GM12878 (cell line): ENCODE measurements around the gene RBM15B. TPM values are rescaled to one million over a fixed set of nuclear protein-coding genes. Genes with fewer than 3 reads are reported as not detected.
A peak's percentile ranks its signal among the peaks of the same experiment; 100 is the strongest.

ENCODE experiments used
- ATAC-seq: fragments of 200-7000 bp; cut with Tn5 transposase; 3 replicates; pipeline ENCODE4 v1.9.1; 2020; ENCODE audit warnings: mild to moderate bottlenecking, moderate library complexity
- Bru-seq: library from RNA; stranded (reverse); fragments of 400-500 nt; gene quantifications from one replicate; lab custom pipeline; 2021; lab: Mats Ljungman, UMichigan
- BruChase-seq, 2 experiments: library from RNA; stranded (reverse); fragments of 400-500 nt; gene quantifications; one replicate each; lab custom pipeline; 2021; lab: Mats Ljungman, UMichigan
- BruUV-seq: library from RNA; stranded (reverse); fragments of 400-500 nt; replicated peaks from 2 replicates; lab custom pipeline; 2021; lab: Mats Ljungman, UMichigan
- CTCF ChIA-PET: fragments of 300-600 bp; sonication (Branson Sonifier 250); formaldehyde crosslinking; extraction: SDS; loops from one replicate; lab custom pipeline; 2021; ENCODE audit warnings: inconsistent platforms; lab: Yijun Ruan, JAX
- POLR2A ChIA-PET: fragments of 350-600 bp; formaldehyde crosslinking; extraction: SDS; loops from one replicate; lab custom pipeline; 2021; ENCODE audit warnings: inconsistent platforms; lab: Charles Lee
- RAD21 ChIA-PET: fragments of 300-600 bp; sonication (Branson Sonifier 250); formaldehyde crosslinking; loops from one replicate; lab custom pipeline; 2023; ENCODE audit warnings: antibody characterized with exemption; ENCODE audit not compliant: unreplicated experiment; lab: Charles Lee
- SMC1A ChIA-PET: fragments of 300-600 bp; sonication (Branson Sonifier 250); formaldehyde crosslinking; loops from one replicate; lab custom pipeline; 2023; ENCODE audit not compliant: unreplicated experiment, uncharacterized antibody; lab: Charles Lee
- DNase-seq: peaks from one replicate; pipeline ENCODE4 v3.0.0-alpha.2; 2011; ENCODE audit warnings: low read depth, low spot score
- FAIRE-seq: peaks from 3 replicates; lab custom pipeline; 2011; peaks lifted over from hg19 to GRCh38; lab: Jason Lieb, UNC
- H2AFZ ChIP-seq: 2 replicates; pipeline ENCODE4 v1.6.0; 2011; ENCODE audit warnings: low read depth, low read length, control low read depth; ENCODE audit not compliant: control insufficient read depth
- H3K27ac ChIP-seq: 2 replicates; pipeline ENCODE4 v1.5.1; 2011; ENCODE audit warnings: control low read depth; ENCODE audit not compliant: control insufficient read depth, insufficient read depth
- H3K27me3 ChIP-seq, 2 experiments: replicated peaks in 1 of 2; 2 replicates each; pipeline versions ENCODE4 v1.6.0 to v1.6.1; 2011; ENCODE audit warnings: low read length in 1 of 2; ENCODE audit not compliant: control insufficient read depth in 2 of 2, insufficient read depth in 2 of 2
- H3K36me3 ChIP-seq, 2 experiments: 2 replicates each; pipeline ENCODE4 v1.5.1; 2011; ENCODE audit warnings: low read length in 1 of 2; ENCODE audit not compliant: control insufficient read depth in 2 of 2, insufficient read depth in 2 of 2
- H3K4me1 ChIP-seq: 2 replicates; pipeline ENCODE4 v1.6.1; 2011; ENCODE audit warnings: mild to moderate bottlenecking, low read length, moderate library complexity, mixed read lengths; ENCODE audit not compliant: control insufficient read depth, insufficient read depth
- H3K4me2 ChIP-seq: 2 replicates; pipeline ENCODE4 v1.6.0; 2011; ENCODE audit warnings: control low read depth; ENCODE audit not compliant: control insufficient read depth, insufficient read depth
- H3K4me3 ChIP-seq: fragments of 200-600 bp; sonication (generic); 2 replicates; pipeline ENCODE4 v1.5.1; 2016
- H3K79me2 ChIP-seq: 2 replicates; pipeline ENCODE4 v1.6.0; 2011; ENCODE audit warnings: low read length; ENCODE audit not compliant: control insufficient read depth, insufficient read depth
- H3K9ac ChIP-seq: 2 replicates; pipeline ENCODE4 v1.8.0; 2011; ENCODE audit warnings: low read length, control low read depth, mixed read lengths; ENCODE audit not compliant: control insufficient read depth, insufficient read depth
- H3K9me3 ChIP-seq: replicated peaks from 3 replicates; pipeline ENCODE4 v1.5.1; 2011; ENCODE audit warnings: mild to moderate bottlenecking, low read length; ENCODE audit not compliant: control insufficient read depth, insufficient read depth
- H4K20me1 ChIP-seq: 2 replicates; pipeline ENCODE4 v1.6.0; 2011; ENCODE audit not compliant: control insufficient read depth, insufficient read depth
- ASH2L ChIP-seq: fragments of 300-600, 200-600 bp; sonication (generic); IDR thresholded peaks from 2 replicates; pipeline ENCODE4 v1.6.1; 2017; ENCODE audit warnings: low read depth, mild to moderate bottlenecking, borderline replicate concordance
- ATF2 ChIP-seq: IDR thresholded peaks from 2 replicates; pipeline ENCODE4 v1.6.1; 2012; ENCODE audit warnings: low read length, inconsistent platforms
- BCL11A ChIP-seq: IDR thresholded peaks from 2 replicates; pipeline ENCODE4 v1.6.1; 2011; ENCODE audit warnings: low read depth, low read length
- CBFB ChIP-seq: IDR thresholded peaks from 2 replicates; pipeline ENCODE4 v1.6.1; 2016; ENCODE audit warnings: antibody characterized with exemption, low read depth
- MYB ChIP-seq: fragments of 150-350 bp; IDR thresholded peaks from 2 replicates; pipeline ENCODE4 v1.6.1; 2014; ENCODE audit warnings: mild to moderate bottlenecking, low read depth, low read length, borderline replicate concordance
- PKNOX1 ChIP-seq: fragments of 450-650 bp; IDR thresholded peaks from 2 replicates; pipeline ENCODE4 v1.6.1; 2016; ENCODE audit warnings: mild to moderate bottlenecking
- PML ChIP-seq: IDR thresholded peaks from 2 replicates; pipeline ENCODE4 v1.6.1; 2012; ENCODE audit warnings: low read length, inconsistent platforms
- RAD51 ChIP-seq: fragments of 450-650 bp; IDR thresholded peaks from 2 replicates; pipeline ENCODE4 v1.6.1; 2016; ENCODE audit warnings: moderate library complexity, mild to moderate bottlenecking, inconsistent platforms
- SMC3 ChIP-seq: IDR thresholded peaks from 2 replicates; pipeline ENCODE4 v1.6.1; 2011; ENCODE audit warnings: low read length, improper control_type of control experiment, borderline replicate concordance
- ZNF592 ChIP-seq: fragments of 450-650 bp; IDR thresholded peaks from 2 replicates; pipeline ENCODE4 v1.6.1; 2017; ENCODE audit warnings: mild to moderate bottlenecking, moderate library complexity
- WGBS: methylation state at CpG from one replicate; pipeline ENCODE4 v1.1.6; 2016; ENCODE audit warnings: low lambda C conversion rate; ENCODE audit not compliant: insufficient replicate concordance, insufficient coverage; ENCODE audit errors: missing lambda C conversion rate; 5-methylcytosine and 5-hydroxymethylcytosine counted together
- in situ Hi-C: fragments of 300-500 bp; cut with MboI; formaldehyde crosslinking; loops from 9 replicates; pipeline ENCODE4 v1.14.3; 2018; ENCODE audit warnings: mixed read lengths
- intact Hi-C: fragments of 100-400 bp; cut with micrococcal nuclease; formaldehyde crosslinking; loops from one replicate; pipeline ENCODE4 v1.14.2; 2022; ENCODE audit not compliant: unreplicated experiment
- long read RNA-seq, 2 experiments: library from polyadenylated mRNA; unstranded; transcript quantifications; one replicate each; pipeline ENCODE4 v2.0.0, GENCODE V29; 2019 to 2020
- polyA minus RNA-seq, 3 experiments: library from RNA; depleted of rRNA, polyadenylated mRNA; stranded (reverse); fragments of >200 nt; gene quantifications; 2 replicates each; pipeline ENCODE4 v1.2.3, GENCODE V29; 2011
- polyA plus RNA-seq, 11 experiments: library from polyadenylated mRNA; depleted of rRNA in 4 of 11; unstranded in 6 of 11; stranded (reverse) in 5 of 11; fragments of >200 nt; fragmentation: Nextera tagmentation in 4 of 11; fragmentation: Illumina TruSeq in 1 of 11; extraction: Ambion mirVana in 4 of 11; extraction: Trizol in 1 of 11; gene quantifications; 1 replicate in 1 of 11; 2 replicates in 10 of 11; pipeline versions ENCODE4 v1.2.1 to v1.2.3, GENCODE V29; 2011 to 2016; ENCODE audit warnings: inconsistent platforms in 2 of 11, missing spikeins in 2 of 11, low read depth in 1 of 11
- total RNA-seq, 4 experiments: library from RNA; depleted of rRNA in 3 of 4; stranded (reverse); fragments of >200 nt in 3 of 4; fragmentation: Illumina TruSeq in 1 of 4; extraction: Trizol in 1 of 4; gene quantifications; 2 replicates each; pipeline versions ENCODE4 v1.2.1 to v1.2.3, GENCODE V29; 2013 to 2021

RBM15B gene
- total RNA-seq (2013; cell fraction: nucleolus; rRNA removed): 8.5 and 10.2 TPM in 2 replicates
- 23.1 and 26.1 TPM in 2 replicates for total RNA-seq (2014; rRNA removed)
- 17.8 and 19.9 TPM in 2 replicates for total RNA-seq (2014; rRNA removed; fragmentation: Illumina TruSeq; extraction: Trizol)
- total RNA-seq (2021): 34.5 and 34.8 TPM in 2 replicates
- polyA plus RNA-seq (2011; ENCODE audit: low read depth): 8.1 TPM
- 5.1 and 6.1 TPM in 2 replicates for polyA plus RNA-seq (2011; rRNA removed)
- polyA plus RNA-seq (2011; cell fraction: cytosol; rRNA removed): 7.8 and 9.8 TPM in 2 replicates
- polyA plus RNA-seq (2011; cell fraction: nucleus; rRNA removed): 7.2 and 8.5 TPM in 2 replicates
- 11.3 and 18.0 TPM in 2 replicates for polyA plus RNA-seq (2012)
- 12.5 and 21.2 TPM in 2 replicates for polyA plus RNA-seq (2014; fragmentation: Illumina TruSeq; extraction: Trizol)
- 1 to 10 TPM; 2.4 to 3.0 TPM for polyA plus RNA-seq (2014; fragmentation: Nextera tagmentation; extraction: Ambion mirVana)
- polyA plus RNA-seq (2014; rRNA removed): 22.9 and 23.6 TPM in 2 replicates
- polyA plus RNA-seq (2016; fragmentation: Nextera tagmentation; extraction: Ambion mirVana): 10 to 100 TPM in 1 of 2 experiments, 1 to 10 TPM in 1; 3.5 to 18.3 TPM
- polyA minus RNA-seq (2011; rRNA and poly(A)+ RNA removed): 9.5 and 14.5 TPM in 2 replicates
- polyA minus RNA-seq (2011; cell fraction: cytosol; rRNA and poly(A)+ RNA removed): 4.8 and 6.3 TPM in 2 replicates
- 11.7 and 18.3 TPM in 2 replicates for polyA minus RNA-seq (2011; cell fraction: nucleus; rRNA and poly(A)+ RNA removed)
- percentile 75 among the genes with signal in this experiment for Bru-seq, nascent RNA
- BruChase-seq, experiment 1, labeled RNA remaining after a 6-hour chase: percentile 71 among the genes with signal in this experiment
- BruChase-seq, experiment 2, labeled RNA remaining after a 2-hour chase: percentile 84 among the genes with signal in this experiment
- long read RNA-seq, experiment 1, full-length matches to known transcripts: 5 of 5 reads
- long read RNA-seq, experiment 1, partial matches to known transcripts: 0 of 5 reads
- long read RNA-seq, experiment 1, other reads (novel, unspliced or antisense): 0 of 5 reads
- long read RNA-seq, experiment 2, full-length matches to known transcripts: 7 of 7 reads
- long read RNA-seq, experiment 2, partial matches to known transcripts: 0 of 7 reads
- long read RNA-seq, experiment 2, other reads (novel, unspliced or antisense): 0 of 7 reads

- in situ Hi-C loops (loop anchor here (10.0 kb wide), 1 partner anchor 1056 kb away; no protein-coding TSS in a partner anchor), intact Hi-C loops (loop anchor here (1.0 to 5.0 kb wide), 3 partner anchors 106 to 406 kb away; no protein-coding TSS in a partner anchor)
- CTCF ChIA-PET: interaction anchor here (0.6 to 4.4 kb wide), 10 partner anchors 37 to 1385 kb away, joined by 3 to 33 read pairs (median 4); partner anchors contain the start of gene DCAF1
- TF ChIP-seq BCL11A (no peak), ATF2 (no peak), ZNF592 (no peak), ASH2L (no peak; the same call in 1 of the 2 replicates), RAD51 (peak; percentile 82), MYB (no peak), CBFB (no peak; the same call in none of the 2 replicates), PML (no peak), PKNOX1 (no peak), SMC3 (peak; percentile 58; the same call in 1 of the 2 replicates)
Measured at GRCh38 chr3:51391075-51391565, at the start of gene RBM15B. TSS of gene RBM15B (plus strand) at chr3:51391285. CDS start at chr3:51391400, 115 bp downstream.

More at GRCh38 chr3:51391075-51391565, at the start of gene RBM15B:
- H3K36me3 ChIP-seq: peaks cover 19 to 37% of the 10 kb centered on the region in 2 experiments
- H3K9me3 ChIP-seq: no peaks in the 10 kb centered on the region
- H2AFZ ChIP-seq: peak within 1 kb of the TSS; percentile 64
- H3K27me3 ChIP-seq: no peaks in the 10 kb centered on the region
- ChIA-PET RAD21 (interaction anchor here (1.1 kb wide), 1 partner anchor 108 kb away, joined by 8 read pairs; the partner anchor contains the start of gene DCAF1), POLR2A (no interaction called here), SMC1A (no interaction called here)
- H4K20me1 ChIP-seq: peaks cover 15% of the 10 kb centered on the region; the same call in 1 of the 2 replicates
- FAIRE-seq (peak; percentile 88), DNase-seq (peak; percentile 80), ATAC-seq (peak; percentile 96)
- H3K4me2 ChIP-seq: peak within 1 kb of the TSS; percentile 86
- peak within 1 kb of the TSS; percentile 84 for H3K9ac ChIP-seq
- peaks cover 25% of the 10 kb centered on the region for H3K4me1 ChIP-seq
- WGBS: under 1% methylated on average over 30 of the region's 83 CpGs
- H3K79me2 ChIP-seq: peaks cover 61% of the 10 kb centered on the region
- BruUV-seq: no TSS peak
- peak within 1 kb of the TSS; percentile 73 for H3K27ac ChIP-seq
- H3K4me3 ChIP-seq: peak within 1 kb of the TSS; percentile 83
